Esophagus (tissue), 2 donors: ENCODE results near the gene DNAJB2. TPM values are rescaled to one million over a fixed set of nuclear protein-coding genes. Genes with fewer than 3 reads are reported as not detected.
"Not testable (repeated sequence)": the region's sequence is repeated elsewhere in the genome, so short reads cannot be mapped to it uniquely, and the experiment has no call there.

Source experiments
- H3K27ac ChIP-seq, 2 donors: one replicate each; pipeline ENCODE4 v1.5.1; 2013; ENCODE audit warnings: low read depth in 2 of 2, mild to moderate bottlenecking in 2 of 2, inconsistent platforms in 1 of 2, low read length in 1 of 2, moderate library complexity in 1 of 2
- H3K27me3 ChIP-seq, 2 donors: one replicate each; pipeline ENCODE4 v1.6.1; 2013; ENCODE audit warnings: low read length in 2 of 2, control low read depth in 1 of 2, mild to moderate bottlenecking in 1 of 2; ENCODE audit not compliant: insufficient read depth in 2 of 2, control insufficient read depth in 1 of 2
- H3K36me3 ChIP-seq, 2 donors: one replicate each; pipeline ENCODE4 v1.6.1; 2013; ENCODE audit warnings: low read length in 1 of 2; ENCODE audit not compliant: control insufficient read depth in 2 of 2, insufficient read depth in 2 of 2
- H3K4me1 ChIP-seq, 2 donors: one replicate each; pipeline ENCODE4 v1.6.1; 2013; ENCODE audit warnings: low read length in 1 of 2; ENCODE audit not compliant: control insufficient read depth in 2 of 2, insufficient read depth in 2 of 2
- H3K4me3 ChIP-seq, 2 donors: one replicate each; pipeline ENCODE4 v1.5.1; 2013; ENCODE audit warnings: low read length in 2 of 2, mild to moderate bottlenecking in 2 of 2, low read depth in 1 of 2, moderate library complexity in 1 of 2
- H3K9me3 ChIP-seq, 2 donors: one replicate each; pipeline ENCODE4 v1.6.1; 2013; ENCODE audit warnings: mild to moderate bottlenecking in 2 of 2, low read depth in 1 of 2, low read length in 1 of 2, moderate library complexity in 1 of 2; ENCODE audit not compliant: control insufficient read depth in 2 of 2, insufficient read depth in 1 of 2
- WGBS, 2 donors: extraction: QIAGEN DNeasy Blood & Tissue Kit; methylation state at CpG; one replicate each; pipeline ENCODE4 v1.1.7; 2013; 5-methylcytosine and 5-hydroxymethylcytosine counted together
- polyA plus RNA-seq, 2 donors: library from polyadenylated mRNA; stranded (reverse); fragments of 200-250 nt; gene quantifications; one replicate each; pipeline ENCODE4 v1.2.3, GENCODE V29; 2013
- donor health status: healthy with polysubstance abuse.
- donor health status: Bipolar disorder and iron deficiency.

Gene DNAJB2
- polyA plus RNA-seq, 2 donors: 42.4 to 47.8 TPM

- Histone ChIP-seq H3K9me3 (no peaks in the 10 kb centered on the region), H3K36me3 (peaks cover 0 to 30% of the 10 kb centered on the region in 2 donors), H3K4me1 (peaks cover 4 to 25% of the 10 kb centered on the region in 2 donors), H3K27ac (no peak overlapping the region), H3K4me3 (no peak overlapping the region), H3K27me3 (no peaks in the 10 kb centered on the region)
- 87% methylated on average over 8 of the region's 8 CpGs for WGBS, 2 donors
These were observed 2.4 kb downstream of the DNAJB2 start for GRCh38 chr2:219281588-219281987.

- 85 to 93% methylated on average over 5 of the region's 5 CpGs for WGBS, 2 donors
- H3K9me3 ChIP-seq: no peaks in the 10 kb centered on the region
- H3K4me3 ChIP-seq: no peak overlapping the region
- no peaks in the 10 kb centered on the region for H3K27me3 ChIP-seq
- peaks cover 0 to 30% of the 10 kb centered on the region in 2 donors for H3K36me3 ChIP-seq
- no peak overlapping the region for H3K27ac ChIP-seq
- peaks cover 4 to 29% of the 10 kb centered on the region in 2 donors for H3K4me1 ChIP-seq
These were observed 3.2 kb downstream of the DNAJB2 start for GRCh38 chr2:219282375-219282774.

GRCh38 chr2:219282943-219283581 lies 3.9 kb downstream of the DNAJB2 start:
- Histone ChIP-seq H3K4me3 (no peak overlapping the region), H3K4me1 (peaks cover 0 to 32% of the 10 kb centered on the region in 2 donors)

GRCh38 chr2:219284501-219285372 lies 5.6 kb downstream of the DNAJB2 start:
- WGBS, 2 donors: 83 to 86% methylated on average over 16 of the region's 16 CpGs
- Histone ChIP-seq H3K9me3 (no peaks in the 10 kb centered on the region), H3K4me1 (peaks cover 3 to 41% of the 10 kb centered on the region in 2 donors), H3K36me3 (peaks cover 0 to 30% of the 10 kb centered on the region in 2 donors), H3K27me3 (no peaks in the 10 kb centered on the region), H3K4me3 (no peak overlapping the region), H3K27ac (peak overlapping the region in 1 of 2 donors; percentile 88)

More at GRCh38 chr2:219282943-219283581, 3.9 kb downstream of the DNAJB2 start:
- WGBS, 2 donors: 88 to 92% methylated on average over 17 of the region's 17 CpGs
- Histone ChIP-seq H3K27ac (peak overlapping the region in 1 of 2 donors; percentile 45), H3K27me3 (no peaks in the 10 kb centered on the region), H3K36me3 (peaks cover 0 to 30% of the 10 kb centered on the region in 2 donors), H3K9me3 (no peaks in the 10 kb centered on the region)

- 71 to 74% methylated on average over 12 of the region's 12 CpGs for WGBS, 2 donors
- H3K27ac ChIP-seq: peak overlapping the region; percentile 75 to 88
- H3K4me1 ChIP-seq: peaks cover 3 to 41% of the 10 kb centered on the region in 2 donors
- H3K27me3 ChIP-seq: no peaks in the 10 kb centered on the region
- no peaks in the 10 kb centered on the region for H3K9me3 ChIP-seq
- peaks cover 0 to 30% of the 10 kb centered on the region in 2 donors for H3K36me3 ChIP-seq
- no peak overlapping the region for H3K4me3 ChIP-seq
These were observed 6.2 kb downstream of the DNAJB2 start for GRCh38 chr2:219285373-219285735.

GRCh38 chr2:219285894-219286425 lies 6.8 kb downstream of the DNAJB2 start:
- H3K9me3 ChIP-seq: no peaks in the 10 kb centered on the region
- no peak overlapping the region for H3K4me3 ChIP-seq
- peaks cover 3 to 41% of the 10 kb centered on the region in 2 donors for H3K4me1 ChIP-seq
- H3K27ac ChIP-seq: peak overlapping the region; percentile 75 to 88
- peaks cover 0 to 26% of the 10 kb centered on the region in 2 donors for H3K36me3 ChIP-seq
- H3K27me3 ChIP-seq: no peaks in the 10 kb centered on the region
- WGBS, 2 donors: 47 to 58% methylated on average over 14 to 17 of the region's 17 CpGs

GRCh38 chr2:219286436-219287115 lies 7.4 kb downstream of the DNAJB2 start:
- Histone ChIP-seq H3K27me3 (no peaks in the 10 kb centered on the region), H3K27ac (peak overlapping the region; percentile 75 to 88), H3K4me1 (peaks cover 3 to 41% of the 10 kb centered on the region in 2 donors), H3K9me3 (no peaks in the 10 kb centered on the region), H3K36me3 (peaks cover 0 to 23% of the 10 kb centered on the region in 2 donors), H3K4me3 (no peak overlapping the region)
- 51 to 70% methylated on average over 11 to 12 of the region's 12 CpGs for WGBS, 2 donors

GRCh38 chr2:219287116-219287440 lies 7.9 kb downstream of the DNAJB2 start:
- not testable (repeated sequence) for H3K27me3 ChIP-seq, H3K4me3 ChIP-seq, H3K9me3 ChIP-seq
- peaks cover 3 to 41% of the 10 kb centered on the region in 2 donors for H3K4me1 ChIP-seq
- H3K36me3 ChIP-seq: peaks cover 0 to 18% of the 10 kb centered on the region in 2 donors
- 78 to 85% methylated on average over 6 of the region's 6 CpGs for WGBS, 2 donors
- peak overlapping the region; percentile 75 to 88 for H3K27ac ChIP-seq

- H3K4me3 ChIP-seq: no peak overlapping the region
- H3K27ac ChIP-seq: peak overlapping the region; percentile 74 to 82
- H3K4me1 ChIP-seq: peaks cover 3 to 41% of the 10 kb centered on the region in 2 donors
- no peaks in the 10 kb centered on the region for H3K9me3 ChIP-seq
- WGBS, 2 donors: 72 to 84% methylated on average over 10 of the region's 10 CpGs
- no peaks in the 10 kb centered on the region for H3K27me3 ChIP-seq
- peaks cover 0 to 18% of the 10 kb centered on the region in 2 donors for H3K36me3 ChIP-seq
These were observed 8.6 kb downstream of the DNAJB2 start for GRCh38 chr2:219287580-219288265.
